GM12878 (cell line): ENCODE measurements around the gene GRIFIN. TPM values are rescaled to one million over a fixed set of nuclear protein-coding genes. Genes with fewer than 3 reads are reported as not detected.

Experiments
- ATAC-seq: fragments of 200-7000 bp; cut with Tn5 transposase; 3 replicates; pipeline ENCODE4 v1.9.1; 2020; ENCODE audit warnings: mild to moderate bottlenecking, moderate library complexity
- BruUV-seq: library from RNA; stranded (reverse); fragments of 400-500 nt; replicated peaks from 2 replicates; lab custom pipeline; 2021; lab: Mats Ljungman, UMichigan
- CTCF ChIA-PET: fragments of 300-600 bp; sonication (Branson Sonifier 250); formaldehyde crosslinking; extraction: SDS; loops from one replicate; lab custom pipeline; 2021; ENCODE audit warnings: inconsistent platforms; lab: Yijun Ruan, JAX
- POLR2A ChIA-PET: fragments of 350-600 bp; formaldehyde crosslinking; extraction: SDS; loops from one replicate; lab custom pipeline; 2021; ENCODE audit warnings: inconsistent platforms; lab: Charles Lee
- RAD21 ChIA-PET: fragments of 300-600 bp; sonication (Branson Sonifier 250); formaldehyde crosslinking; loops from one replicate; lab custom pipeline; 2023; ENCODE audit warnings: antibody characterized with exemption; ENCODE audit not compliant: unreplicated experiment; lab: Charles Lee
- SMC1A ChIA-PET: fragments of 300-600 bp; sonication (Branson Sonifier 250); formaldehyde crosslinking; loops from one replicate; lab custom pipeline; 2023; ENCODE audit not compliant: unreplicated experiment, uncharacterized antibody; lab: Charles Lee
- DNase-seq: peaks from one replicate; pipeline ENCODE4 v3.0.0-alpha.2; 2011; ENCODE audit warnings: low read depth, low spot score
- FAIRE-seq: peaks from 3 replicates; lab custom pipeline; 2011; peaks lifted over from hg19 to GRCh38; lab: Jason Lieb, UNC
- H2AFZ ChIP-seq: 2 replicates; pipeline ENCODE4 v1.6.0; 2011; ENCODE audit warnings: low read depth, low read length, control low read depth; ENCODE audit not compliant: control insufficient read depth
- H3K27ac ChIP-seq: 2 replicates; pipeline ENCODE4 v1.5.1; 2011; ENCODE audit warnings: control low read depth; ENCODE audit not compliant: control insufficient read depth, insufficient read depth
- H3K27me3 ChIP-seq, 2 experiments: replicated peaks in 1 of 2; 2 replicates each; pipeline versions ENCODE4 v1.6.0 to v1.6.1; 2011; ENCODE audit warnings: low read length in 1 of 2; ENCODE audit not compliant: control insufficient read depth in 2 of 2, insufficient read depth in 2 of 2
- H3K36me3 ChIP-seq, 2 experiments: 2 replicates each; pipeline ENCODE4 v1.5.1; 2011; ENCODE audit warnings: low read length in 1 of 2; ENCODE audit not compliant: control insufficient read depth in 2 of 2, insufficient read depth in 2 of 2
- H3K4me1 ChIP-seq: 2 replicates; pipeline ENCODE4 v1.6.1; 2011; ENCODE audit warnings: mild to moderate bottlenecking, low read length, moderate library complexity, mixed read lengths; ENCODE audit not compliant: control insufficient read depth, insufficient read depth
- H3K4me2 ChIP-seq: 2 replicates; pipeline ENCODE4 v1.6.0; 2011; ENCODE audit warnings: control low read depth; ENCODE audit not compliant: control insufficient read depth, insufficient read depth
- H3K4me3 ChIP-seq: fragments of 200-600 bp; sonication (generic); 2 replicates; pipeline ENCODE4 v1.5.1; 2016
- H3K79me2 ChIP-seq: 2 replicates; pipeline ENCODE4 v1.6.0; 2011; ENCODE audit warnings: low read length; ENCODE audit not compliant: control insufficient read depth, insufficient read depth
- H3K9ac ChIP-seq: 2 replicates; pipeline ENCODE4 v1.8.0; 2011; ENCODE audit warnings: low read length, control low read depth, mixed read lengths; ENCODE audit not compliant: control insufficient read depth, insufficient read depth
- H3K9me3 ChIP-seq: replicated peaks from 3 replicates; pipeline ENCODE4 v1.5.1; 2011; ENCODE audit warnings: mild to moderate bottlenecking, low read length; ENCODE audit not compliant: control insufficient read depth, insufficient read depth
- H4K20me1 ChIP-seq: 2 replicates; pipeline ENCODE4 v1.6.0; 2011; ENCODE audit not compliant: control insufficient read depth, insufficient read depth
- BCLAF1 ChIP-seq: fragments of 450-650 bp; IDR thresholded peaks from 2 replicates; pipeline ENCODE4 v1.6.1; 2017; ENCODE audit warnings: antibody characterized with exemption, mild to moderate bottlenecking, moderate library complexity
- CBX5 ChIP-seq: sonication (generic); IDR thresholded peaks from 2 replicates; pipeline ENCODE4 v1.6.1; 2016; ENCODE audit warnings: low read depth, moderate library complexity, mild to moderate bottlenecking, inconsistent platforms
- CEBPB ChIP-seq, 2 experiments: fragments of 150-350 bp in 1 of 2; IDR thresholded peaks; 2 replicates each; pipeline ENCODE4 v1.6.1; 2012 to 2014; ENCODE audit warnings: low read depth in 2 of 2, low read length in 2 of 2, borderline replicate concordance in 1 of 2, inconsistent platforms in 1 of 2
- EED ChIP-seq: sonication (generic); IDR thresholded peaks from 2 replicates; pipeline ENCODE4 v1.6.1; 2016; ENCODE audit warnings: antibody characterized with exemption, low read depth
- EGR1 ChIP-seq, 2 experiments: IDR thresholded peaks; 1 replicate in 1 of 2; 2 replicates in 1 of 2; pipeline ENCODE4 v1.6.1; 2011 to 2012; ENCODE audit warnings: low read depth in 2 of 2, low read length in 2 of 2, borderline replicate concordance in 1 of 2, mild to moderate bottlenecking in 1 of 2, moderate library complexity in 1 of 2
- FOXK2 ChIP-seq: fragments of 450-650 bp; IDR thresholded peaks from 2 replicates; pipeline ENCODE4 v1.6.1; 2017; ENCODE audit warnings: mild to moderate bottlenecking, moderate library complexity
- IRF3 ChIP-seq: fragments of 450-650 bp; IDR thresholded peaks from 2 replicates; pipeline ENCODE4 v1.6.1; 2014; ENCODE audit warnings: mild to moderate bottlenecking
- MTA2 ChIP-seq: fragments of 450-650 bp; IDR thresholded peaks from 2 replicates; pipeline ENCODE4 v1.6.1; 2016; ENCODE audit warnings: low read depth, mild to moderate bottlenecking, moderate library complexity
- NR2F1 ChIP-seq: fragments of 450-650 bp; conservative IDR thresholded peaks from 2 replicates; pipeline ENCODE4 v1.6.1; 2017; ENCODE audit warnings: mild to moderate bottlenecking
- PRDM15 ChIP-seq: fragments of 450-650 bp; formaldehyde crosslinking; IDR thresholded peaks from 2 replicates; pipeline ENCODE4 v1.4.0; 2020; ENCODE audit warnings: mild to moderate bottlenecking, moderate library complexity
- RB1 ChIP-seq: fragments of 450-650 bp; formaldehyde crosslinking; IDR thresholded peaks from 2 replicates; pipeline ENCODE4 v1.6.1; 2017; ENCODE audit warnings: mild to moderate bottlenecking, borderline replicate concordance
- RELA ChIP-seq: fragments of 450-650 bp; IDR thresholded peaks from 2 replicates; pipeline ENCODE4 v1.8.0; 2014; ENCODE audit warnings: borderline replicate concordance; ENCODE audit not compliant: partially characterized antibody
- RUNX3 ChIP-seq: IDR thresholded peaks from 2 replicates; pipeline ENCODE4 v1.6.1; 2012; ENCODE audit warnings: low read length, inconsistent platforms
- SRF ChIP-seq, 2 experiments: IDR thresholded peaks; 2 replicates each; pipeline ENCODE4 v1.6.1; 2011; ENCODE audit warnings: low read depth in 2 of 2, low read length in 2 of 2, mild to moderate bottlenecking in 1 of 2, moderate library complexity in 1 of 2
- STAT1 ChIP-seq: fragments of 450-650 bp; conservative IDR thresholded peaks from 2 replicates; pipeline ENCODE4 v1.6.1; 2014; ENCODE audit warnings: antibody characterized with exemption, mild to moderate bottlenecking
- TBL1XR1 ChIP-seq: IDR thresholded peaks from 2 replicates; pipeline ENCODE4 v1.6.1; 2012; ENCODE audit warnings: low read depth, low read length, improper control_type of control experiment
- WGBS: methylation state at CpG from one replicate; pipeline ENCODE4 v1.1.6; 2016; ENCODE audit warnings: low lambda C conversion rate; ENCODE audit not compliant: insufficient replicate concordance, insufficient coverage; ENCODE audit errors: missing lambda C conversion rate; 5-methylcytosine and 5-hydroxymethylcytosine counted together
- in situ Hi-C: fragments of 300-500 bp; cut with MboI; formaldehyde crosslinking; loops from 9 replicates; pipeline ENCODE4 v1.14.3; 2018; ENCODE audit warnings: mixed read lengths
- intact Hi-C: fragments of 100-400 bp; cut with micrococcal nuclease; formaldehyde crosslinking; loops from one replicate; pipeline ENCODE4 v1.14.2; 2022; ENCODE audit not compliant: unreplicated experiment
- polyA plus RNA-seq, 11 experiments: library from polyadenylated mRNA; depleted of rRNA in 4 of 11; unstranded in 6 of 11; stranded (reverse) in 5 of 11; fragments of >200 nt; fragmentation: Nextera tagmentation in 4 of 11; fragmentation: Illumina TruSeq in 1 of 11; extraction: Ambion mirVana in 4 of 11; extraction: Trizol in 1 of 11; gene quantifications; 1 replicate in 1 of 11; 2 replicates in 10 of 11; pipeline versions ENCODE4 v1.2.1 to v1.2.3, GENCODE V29; 2011 to 2016; ENCODE audit warnings: inconsistent platforms in 2 of 11, missing spikeins in 2 of 11, low read depth in 1 of 11
- total RNA-seq, 4 experiments: library from RNA; depleted of rRNA in 3 of 4; stranded (reverse); fragments of >200 nt in 3 of 4; fragmentation: Illumina TruSeq in 1 of 4; extraction: Trizol in 1 of 4; gene quantifications; 2 replicates each; pipeline versions ENCODE4 v1.2.1 to v1.2.3, GENCODE V29; 2013 to 2021

Gene GRIFIN
- total and polyA plus RNA-seq, 10 of the 15 experiments (the other 5 are each of a cell fraction or from before 2014, with no cell fraction given), result not detected

- SMC1A ChIA-PET, result interaction anchor here (1.5 kb wide), 1 partner anchor 45 kb away, joined by 9 read pairs; no protein-coding TSS in a partner anchor
- Histone ChIP-seq H3K9ac (no peak overlapping the region), H3K4me3 (no peak overlapping the region), H3K4me1 (peaks cover 21% of the 10 kb centered on the region), H3K27ac (no peak overlapping the region), H3K9me3 (no peaks in the 10 kb centered on the region), H3K27me3 (peaks cover 0 to 11% of the 10 kb centered on the region in 2 experiments; a peak in 3 of 4 replicates), H3K79me2 (no peaks in the 10 kb centered on the region), H3K4me2 (peak overlapping the region; percentile 64; the same call in 1 of the 2 replicates), H2AFZ (no peak overlapping the region), H3K36me3 (no peaks in the 10 kb centered on the region), H4K20me1 (no peaks in the 10 kb centered on the region)
- POLR2A ChIA-PET, result interaction anchor here (0.6 to 2.3 kb wide), 3 partner anchors 8 to 70 kb away, joined by 5 to 8 read pairs (median 6); no protein-coding TSS in a partner anchor
- ATAC-seq, result peak; percentile 71
- 6% methylated on average over 9 of the region's 17 CpGs for WGBS
- intact Hi-C loops (no loop called here), in situ Hi-C loops (no loop called here)
- BruUV-seq, result no TSS peak
- RAD21 ChIA-PET, result interaction anchor here (0.8 to 1.5 kb wide), 3 partner anchors 38 to 45 kb away, joined by 3 to 4 read pairs (median 3); no protein-coding TSS in a partner anchor
- no peak for DNase-seq
- CTCF ChIA-PET, result interaction anchor here (1.3 to 2.2 kb wide), 2 partner anchors 44 to 45 kb away, joined by 4 to 7 read pairs; no protein-coding TSS in a partner anchor
- FAIRE-seq, result no peak
- TF ChIP-seq NR2F1 (peak; percentile 44), CEBPB (IDR thresholded peaks at IDR 0.05; ENCODE audit: borderline replicate concordance in 1 of 2, low read depth in 2 of 2, low read length in 2 of 2) (peak in 1 of 2 experiments; percentile 51; a peak in 1 of 4 replicates), SRF (IDR thresholded peaks at IDR 0.05; ENCODE audit: low read depth in 2 of 2, low read length in 2 of 2) (peak in 1 of 2 experiments; percentile 46; a peak in 2 of 4 replicates), BCLAF1 (no peak), STAT1 (no peak), FOXK2 (no peak), MTA2 (peak; percentile 43; the same call in 1 of the 2 replicates), RELA (no peak), RB1 (no peak), RUNX3 (peak; percentile 64), IRF3 (no peak), PRDM15 (CRISPR knock-in tag) (no peak), EGR1 (IDR thresholded peaks at IDR 0.05; ENCODE audit: borderline replicate concordance in 1 of 2, low read depth in 2 of 2, low read length in 2 of 2) (no peak), EED (no peak), TBL1XR1 (no peak), CBX5 (no peak)
Observed at GRCh38 chr7:2521952-2522591, 45.9 kb upstream of the GRIFIN start.
